Ascending aorta (tissue), 2 donors: ENCODE results near the gene TRAPPC13. TPM values are rescaled to one million over a fixed set of nuclear protein-coding genes. Genes with fewer than 3 reads are reported as not detected.

Experiments used
- DNase-seq, 2 donors: peaks; one replicate each; pipeline ENCODE4 v3.0.0-alpha.2; 2019; ENCODE audit warnings: low spot score in 2 of 2
- H3K27ac ChIP-seq, 2 donors: fragments of 200-600 bp; sonication (generic); one replicate each; pipeline ENCODE4 v1.5.1; 2016 to 2017; ENCODE audit warnings: mild to moderate bottlenecking in 1 of 2
- H3K27me3 ChIP-seq: fragments of 200-600 bp; sonication (generic); one replicate; pipeline ENCODE4 v1.5.1; 2017
- H3K36me3 ChIP-seq, 2 donors: fragments of 200-600 bp; sonication (generic); one replicate each; pipeline ENCODE4 v1.5.1; 2016
- H3K4me1 ChIP-seq, 2 donors: fragments of 200-600 bp; sonication (generic); one replicate each; pipeline ENCODE4 v1.5.1; 2016 to 2017; ENCODE audit warnings: mild to moderate bottlenecking in 1 of 2
- H3K4me3 ChIP-seq, 2 donors: fragments of 200-600 bp; sonication (generic); one replicate each; pipeline ENCODE4 v1.5.1; 2016 to 2017; ENCODE audit warnings: mild to moderate bottlenecking in 1 of 2
- H3K9me3 ChIP-seq, 2 donors: fragments of 200-600 bp; sonication (generic); one replicate each; pipeline ENCODE4 v1.5.1; 2016
- intact Hi-C: fragments of 100-400 bp; cut with DNase I; formaldehyde crosslinking; loops from one replicate; pipeline ENCODE4 v1.15.1; 2023
- total RNA-seq: library from RNA; depleted of rRNA; stranded (reverse); fragments of >200 nt; gene quantifications from one replicate; pipeline ENCODE4 v1.1.0, GENCODE V29; 2016
- TF ChIP-seq, protein P1 (sequence below), 3 experiments: fragments of 200-600 bp in 2 of 3; fragments of 450-650 bp in 1 of 3; sonication (generic) in 2 of 3; IDR thresholded peaks; one replicate each; pipeline ENCODE4 v1.5.1; 2016 to 2019; ENCODE audit warnings: antibody characterized with exemption in 3 of 3, mild to moderate bottlenecking in 1 of 3, moderate library complexity in 1 of 3

TRAPPC13 gene
- total RNA-seq, 1 donor from 2014 or later: 7.6 TPM

DNA sequence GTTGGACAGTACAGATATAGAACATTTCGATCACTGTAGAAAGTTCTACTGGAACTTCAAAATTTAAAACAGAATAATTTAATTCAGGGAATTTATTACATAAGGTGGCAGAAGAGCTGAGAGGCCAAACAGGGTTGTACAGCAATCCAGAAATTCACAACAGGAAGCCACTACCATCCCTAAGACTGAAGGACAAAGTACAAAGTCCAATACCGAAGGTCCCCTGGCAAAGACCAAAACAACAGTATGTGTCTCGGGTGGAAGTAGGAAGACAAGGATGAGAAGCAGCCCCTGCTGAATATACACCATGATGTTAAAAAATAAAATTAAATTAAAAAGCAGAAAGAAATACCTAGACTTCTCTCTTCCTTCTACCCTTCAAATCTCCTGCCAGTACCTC is 77.2 kb downstream of the TRAPPC13 start:
- DNase-seq: no peak
- intact Hi-C loops: no loop called here
- H3K36me3 ChIP-seq: peaks cover 11 to 12% of the 10 kb centered on the region in 2 donors
- H3K4me3 ChIP-seq: no peak overlapping the region
- no peak overlapping the region for H3K27ac ChIP-seq
- H3K27me3 ChIP-seq: no peaks in the 10 kb centered on the region
- H3K4me1 ChIP-seq: peaks cover 0 to 3% of the 10 kb centered on the region in 2 donors
- no peaks in the 10 kb centered on the region for H3K9me3 ChIP-seq
- TF ChIP-seq, protein P1, sequence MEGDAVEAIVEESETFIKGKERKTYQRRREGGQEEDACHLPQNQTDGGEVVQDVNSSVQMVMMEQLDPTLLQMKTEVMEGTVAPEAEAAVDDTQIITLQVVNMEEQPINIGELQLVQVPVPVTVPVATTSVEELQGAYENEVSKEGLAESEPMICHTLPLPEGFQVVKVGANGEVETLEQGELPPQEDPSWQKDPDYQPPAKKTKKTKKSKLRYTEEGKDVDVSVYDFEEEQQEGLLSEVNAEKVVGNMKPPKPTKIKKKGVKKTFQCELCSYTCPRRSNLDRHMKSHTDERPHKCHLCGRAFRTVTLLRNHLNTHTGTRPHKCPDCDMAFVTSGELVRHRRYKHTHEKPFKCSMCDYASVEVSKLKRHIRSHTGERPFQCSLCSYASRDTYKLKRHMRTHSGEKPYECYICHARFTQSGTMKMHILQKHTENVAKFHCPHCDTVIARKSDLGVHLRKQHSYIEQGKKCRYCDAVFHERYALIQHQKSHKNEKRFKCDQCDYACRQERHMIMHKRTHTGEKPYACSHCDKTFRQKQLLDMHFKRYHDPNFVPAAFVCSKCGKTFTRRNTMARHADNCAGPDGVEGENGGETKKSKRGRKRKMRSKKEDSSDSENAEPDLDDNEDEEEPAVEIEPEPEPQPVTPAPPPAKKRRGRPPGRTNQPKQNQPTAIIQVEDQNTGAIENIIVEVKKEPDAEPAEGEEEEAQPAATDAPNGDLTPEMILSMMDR (IDR thresholded peaks at IDR 0.05): no peak

DNA sequence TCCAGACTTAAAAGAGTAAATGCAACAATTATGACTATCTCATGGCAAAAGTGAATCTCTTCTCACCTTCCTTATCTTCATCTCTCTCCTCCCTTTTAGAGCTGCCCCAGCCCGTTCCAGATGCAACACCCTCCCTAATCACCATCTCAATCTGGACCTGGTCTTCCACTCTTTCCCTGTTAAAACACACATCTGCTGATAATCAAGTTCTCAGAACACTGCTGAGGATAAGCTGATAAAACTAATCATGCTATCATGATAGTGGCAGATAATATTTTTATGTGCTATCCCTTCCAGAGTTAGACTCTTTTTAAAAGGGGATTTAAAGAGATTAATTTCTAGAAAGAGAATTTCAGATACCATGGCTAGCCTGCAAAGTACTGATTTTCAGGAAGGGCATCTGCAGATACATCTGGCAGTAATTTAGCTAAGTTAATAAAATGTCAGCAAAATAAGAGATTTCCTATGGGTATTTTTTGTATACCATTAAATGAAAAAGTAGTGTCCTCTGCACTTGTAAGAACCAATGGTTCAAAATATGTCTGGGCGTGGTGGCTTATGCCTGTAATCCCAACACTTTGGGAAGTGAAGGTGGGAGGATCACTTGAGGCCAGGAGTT is 79.9 kb downstream of the TRAPPC13 start:
- intact Hi-C loops: no loop called here
- Histone ChIP-seq H3K9me3 (no peaks in the 10 kb centered on the region), H3K4me3 (no peak overlapping the region), H3K36me3 (peaks cover 15 to 21% of the 10 kb centered on the region in 2 donors), H3K27me3 (no peaks in the 10 kb centered on the region), H3K27ac (no peak overlapping the region), H3K4me1 (no peaks in the 10 kb centered on the region)
- DNase-seq: no peak
- TF ChIP-seq, protein P1 (IDR thresholded peaks at IDR 0.05): no peak

DNA sequence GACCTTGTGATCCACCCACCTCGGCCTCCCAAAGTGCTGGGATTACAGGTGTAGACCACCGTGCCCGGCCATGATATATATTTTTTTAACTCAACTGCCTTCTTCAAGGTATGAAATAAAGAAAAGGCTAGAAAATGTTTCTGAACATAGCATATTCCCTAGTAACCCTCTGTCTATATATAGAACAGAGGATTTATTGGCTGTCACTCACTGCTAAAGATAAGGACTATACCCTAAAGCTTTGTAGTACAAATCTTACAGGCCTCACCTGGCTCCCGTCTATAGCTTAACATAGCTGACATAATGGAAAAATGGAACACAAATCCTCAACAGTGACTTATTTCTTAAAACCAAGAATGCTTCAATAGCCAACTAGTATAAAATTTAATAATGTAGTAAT is 82.8 kb downstream of the TRAPPC13 start:
- Histone ChIP-seq H3K4me1 (no peaks in the 10 kb centered on the region), H3K27ac (no peak overlapping the region), H3K36me3 (peaks cover 12 to 28% of the 10 kb centered on the region in 2 donors), H3K9me3 (no peaks in the 10 kb centered on the region), H3K27me3 (no peaks in the 10 kb centered on the region), H3K4me3 (no peak overlapping the region)
- intact Hi-C loops: no loop called here
- TF ChIP-seq, protein P1 (IDR thresholded peaks at IDR 0.05): no peak
- no peak for DNase-seq

DNA sequence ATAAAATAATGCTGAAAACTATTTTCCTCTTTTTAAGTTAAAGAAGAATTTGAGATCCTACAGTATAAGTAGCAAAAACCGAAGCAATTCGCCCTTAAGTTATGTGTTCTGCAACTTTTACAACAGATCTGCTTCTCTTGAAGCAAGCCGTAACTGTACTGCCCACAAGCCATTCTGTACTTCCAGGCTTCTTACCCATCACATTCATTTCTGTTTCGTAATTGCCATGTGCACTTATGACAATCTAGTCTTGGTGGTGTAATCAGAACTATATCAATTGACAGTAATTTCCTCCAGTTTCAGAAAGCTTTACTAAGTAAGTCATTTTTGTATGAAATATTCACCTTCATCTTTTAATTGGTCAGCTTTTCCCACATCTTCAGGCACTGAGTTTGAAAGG is 83.3 kb downstream of the TRAPPC13 start:
- Histone ChIP-seq H3K36me3 (peaks cover 9 to 28% of the 10 kb centered on the region in 2 donors), H3K27ac (no peak overlapping the region), H3K27me3 (no peaks in the 10 kb centered on the region), H3K4me3 (no peak overlapping the region), H3K9me3 (no peaks in the 10 kb centered on the region), H3K4me1 (no peaks in the 10 kb centered on the region)
- intact Hi-C loops: no loop called here
- DNase-seq: no peak
- TF ChIP-seq, protein P1 (IDR thresholded peaks at IDR 0.05): no peak

Other genes starting within 250 kb of the TRAPPC13 start
- gene ADAMTS6, start 143.1 kb upstream of the TRAPPC13 start, total RNA-seq: 8.9 TPM
- gene CENPK, start 61.9 kb upstream of the TRAPPC13 start, total RNA-seq: 5.2 TPM
- gene PPWD1, start 61.7 kb upstream of the TRAPPC13 start, total RNA-seq: 28.6 TPM
- 2.4 TPM for gene TRIM23, start 694 bp upstream of the TRAPPC13 start, total RNA-seq
- not detected for gene SHLD3, start within 50 bp of the TRAPPC13 start, total RNA-seq
- gene SGTB, start 97.1 kb downstream of the TRAPPC13 start, total RNA-seq: 6.9 TPM
- 4.7 TPM for gene NLN, start 97.2 kb downstream of the TRAPPC13 start, total RNA-seq